Mesendoderm (in vitro differentiated cells): ENCODE results near the gene MAD2L2.

Source experiments
- DNase-seq: peaks from one replicate; pipeline ENCODE4 v3.0.0; 2013
- H2AK5ac ChIP-seq: 2 replicates; pipeline ENCODE4 v1.6.1; 2013; ENCODE audit warnings: low read length, inconsistent platforms
- H2BK120ac ChIP-seq: 2 replicates; pipeline ENCODE4 v1.6.1; 2013; ENCODE audit warnings: low read depth, mild to moderate bottlenecking, low read length, moderate library complexity, mixed read lengths
- H2BK15ac ChIP-seq: replicated peaks from 2 replicates; pipeline ENCODE4 v1.6.1; 2013; ENCODE audit warnings: low read depth, mild to moderate bottlenecking, moderate library complexity
- H2BK5ac ChIP-seq: 2 replicates; pipeline ENCODE4 v1.6.1; 2013; ENCODE audit warnings: low read length, inconsistent platforms
- H3K18ac ChIP-seq: 2 replicates; pipeline ENCODE4 v1.6.1; 2013; ENCODE audit warnings: mild to moderate bottlenecking, low read length, mixed read lengths
- H3K23ac ChIP-seq: one replicate; pipeline ENCODE4 v1.6.1; 2013; ENCODE audit warnings: low read length
- H3K27ac ChIP-seq: 2 replicates; pipeline ENCODE4 v1.5.1; 2013; ENCODE audit warnings: low read depth, mild to moderate bottlenecking, inconsistent platforms, low read length, moderate library complexity
- H3K27me3 ChIP-seq: 2 replicates; pipeline ENCODE4 v1.6.1; 2013; ENCODE audit warnings: low read length, control low read depth, mild to moderate bottlenecking, inconsistent platforms; ENCODE audit not compliant: insufficient read depth, poor library complexity
- H3K36me3 ChIP-seq: 2 replicates; pipeline ENCODE4 v1.6.1; 2013; ENCODE audit warnings: low read length, inconsistent platforms; ENCODE audit not compliant: control insufficient read depth, insufficient read depth
- H3K4ac ChIP-seq: one replicate; pipeline ENCODE4 v1.6.1; 2013; ENCODE audit warnings: low read depth, mild to moderate bottlenecking, low read length, moderate library complexity
- H3K4me1 ChIP-seq: 2 replicates; pipeline ENCODE4 v1.6.1; 2013; ENCODE audit warnings: low read depth, low read length, inconsistent platforms; ENCODE audit not compliant: control insufficient read depth
- H3K4me2 ChIP-seq: 2 replicates; pipeline ENCODE4 v1.6.1; 2013; ENCODE audit warnings: low read length
- H3K4me3 ChIP-seq: 2 replicates; pipeline ENCODE4 v1.5.1; 2013; ENCODE audit warnings: mild to moderate bottlenecking, low read length
- H3K56ac ChIP-seq: one replicate; pipeline ENCODE4 v1.6.1; 2013; ENCODE audit warnings: low read length
- H3K79me1 ChIP-seq: 2 replicates; pipeline ENCODE4 v1.6.1; 2013; ENCODE audit warnings: low read length, inconsistent platforms
- H3K79me2 ChIP-seq: 2 replicates; pipeline ENCODE4 v1.6.1; 2013; ENCODE audit warnings: mild to moderate bottlenecking, low read length; ENCODE audit not compliant: control insufficient read depth, insufficient read depth
- H3K9ac ChIP-seq: 2 replicates; pipeline ENCODE4 v1.6.1; 2013; ENCODE audit warnings: low read length, inconsistent platforms
- H4K5ac ChIP-seq: one replicate; pipeline ENCODE4 v1.6.1; 2013; ENCODE audit warnings: low read length
- H4K8ac ChIP-seq: one replicate; pipeline ENCODE4 v1.6.1; 2013; ENCODE audit warnings: low read depth, mild to moderate bottlenecking, control low read depth, low read length, moderate library complexity
- WGBS: extraction: QIAGEN DNeasy Blood & Tissue Kit; methylation state at CpG from one replicate; pipeline ENCODE4 v1.1.7; 2013; ENCODE audit warnings: low lambda C conversion rate, missing lambda C conversion rate; ENCODE audit not compliant: insufficient coverage; ENCODE audit errors: extremely low coverage; 5-methylcytosine and 5-hydroxymethylcytosine counted together

Gene MAD2L2

DNA sequence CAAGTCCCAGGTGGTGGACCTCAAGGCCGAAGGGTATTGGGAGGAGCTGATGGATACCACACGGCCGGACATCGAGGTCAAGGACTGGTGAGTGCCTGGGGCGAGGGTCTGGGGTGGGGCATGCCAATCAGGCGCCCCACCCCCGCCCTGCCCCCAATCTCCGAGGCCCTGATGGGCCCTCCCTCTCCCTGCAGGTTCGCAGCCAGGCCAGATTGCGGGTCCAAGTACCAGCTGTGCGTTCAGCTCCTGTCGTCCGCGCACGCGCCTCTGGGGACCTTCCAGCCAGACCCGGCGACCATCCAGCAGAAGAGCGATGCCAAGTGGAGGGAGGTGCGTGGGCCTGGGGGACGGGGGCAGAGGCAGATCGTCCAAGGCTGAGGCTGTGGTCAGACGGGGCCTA is 22.4 kb downstream of the MAD2L2 start:
- Histone ChIP-seq H2AK5ac (no peak overlapping the region), H3K27ac (no peak overlapping the region), H2BK5ac (no peak overlapping the region), H3K9ac (no peak overlapping the region), H4K8ac (no peak overlapping the region), H4K5ac (no peak overlapping the region), H3K4me1 (no peaks in the 10 kb centered on the region), H3K36me3 (no peaks in the 10 kb centered on the region), H3K4ac (no peak overlapping the region), H3K18ac (no peak overlapping the region), H2BK15ac (no peak overlapping the region), H3K4me3 (no peak overlapping the region), H2BK120ac (no peak overlapping the region), H3K27me3 (no peaks in the 10 kb centered on the region), H3K4me2 (no peak overlapping the region), H3K79me1 (no peaks in the 10 kb centered on the region), H3K79me2 (no peaks in the 10 kb centered on the region), H3K23ac (no peak overlapping the region), H3K56ac (no peak overlapping the region)
- no peak for DNase-seq
- no CpG with 5 or more reads among the region's 23 CpGs for WGBS

- Histone ChIP-seq H3K79me1 (no peaks in the 10 kb centered on the region), H3K79me2 (no peaks in the 10 kb centered on the region), H2BK120ac (no peak overlapping the region), H4K5ac (no peak overlapping the region), H3K9ac (no peak overlapping the region), H3K4me3 (no peak overlapping the region), H3K4ac (no peak overlapping the region), H4K8ac (no peak overlapping the region), H2BK15ac (no peak overlapping the region), H2BK5ac (no peak overlapping the region), H3K36me3 (no peaks in the 10 kb centered on the region), H3K18ac (no peak overlapping the region), H3K27me3 (no peaks in the 10 kb centered on the region), H3K27ac (no peak overlapping the region), H3K56ac (no peak overlapping the region), H2AK5ac (no peak overlapping the region), H3K4me1 (no peaks in the 10 kb centered on the region), H3K23ac (no peak overlapping the region), H3K4me2 (no peak overlapping the region)
- DNase-seq, result no peak
- no CpG with 5 or more reads among the region's 6 CpGs for WGBS
Measured at GRCh38 chr1:11657654-11658053, 23.3 kb downstream of the MAD2L2 start.

DNA sequence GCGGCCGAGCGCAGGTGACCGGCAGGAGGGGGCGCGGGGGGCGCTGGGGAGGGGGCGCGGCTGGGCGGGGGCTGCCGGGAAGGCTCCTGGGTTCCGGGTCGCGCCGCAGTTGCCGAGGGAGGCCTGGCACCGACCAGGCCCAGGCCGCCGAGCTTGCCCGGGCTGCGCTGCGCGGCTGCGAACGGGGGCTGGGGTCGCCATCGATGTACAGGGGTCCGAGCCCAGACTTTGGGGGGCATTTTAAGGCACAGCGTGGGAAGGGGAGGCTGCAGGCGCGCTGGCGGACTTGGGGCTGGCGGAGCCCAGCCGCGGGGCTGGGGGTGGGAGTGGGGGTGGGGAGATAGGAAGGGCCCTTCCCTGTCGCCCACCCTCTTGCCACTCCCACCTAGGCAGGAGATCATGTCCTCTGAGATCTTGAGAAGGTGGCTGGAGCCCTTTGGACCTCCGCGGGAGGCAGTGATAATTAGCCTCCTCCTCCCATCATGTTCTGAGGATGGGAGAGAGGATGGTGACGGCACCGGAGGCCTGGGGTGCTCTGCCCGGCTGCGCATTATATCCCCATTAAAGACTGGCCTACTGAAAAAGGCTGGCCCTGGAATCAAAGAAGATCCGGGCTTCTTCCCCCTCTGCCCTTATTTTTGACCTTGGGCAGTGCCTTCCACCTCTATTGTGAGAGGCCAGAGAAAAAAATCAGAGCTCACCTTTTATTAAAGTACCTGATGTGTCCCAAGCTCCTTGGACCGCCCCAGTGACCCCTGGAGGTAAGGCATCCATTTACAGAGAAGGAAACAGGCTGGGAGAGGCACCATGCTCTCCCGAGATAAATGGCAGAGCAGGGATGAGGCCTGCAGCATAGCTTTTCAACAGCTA is 25.8 kb downstream of the MAD2L2 start:
- H2BK15ac ChIP-seq, result no peak overlapping the region
- H3K27me3 ChIP-seq, result no peaks in the 10 kb centered on the region
- peak overlapping the region; percentile 79 for H3K56ac ChIP-seq
- H3K36me3 ChIP-seq, result no peaks in the 10 kb centered on the region
- no peak overlapping the region for H3K4ac ChIP-seq
- no peak overlapping the region for H2BK120ac ChIP-seq
- H3K18ac ChIP-seq, result peak overlapping the region; percentile 72
- H3K4me2 ChIP-seq, result peak overlapping the region; percentile 70
- no peaks in the 10 kb centered on the region for H3K79me2 ChIP-seq
- H3K23ac ChIP-seq, result no peak overlapping the region
- H2BK5ac ChIP-seq, result no peak overlapping the region
- no CpG with 5 or more reads among the region's 45 CpGs for WGBS
- no peaks in the 10 kb centered on the region for H3K4me1 ChIP-seq
- H3K79me1 ChIP-seq, result no peaks in the 10 kb centered on the region
- no peak overlapping the region for H3K27ac ChIP-seq
- no peak overlapping the region for H4K5ac ChIP-seq
- H2AK5ac ChIP-seq, result no peak overlapping the region
- H4K8ac ChIP-seq, result no peak overlapping the region
- H3K4me3 ChIP-seq, result peak overlapping the region; percentile 57
- no peak for DNase-seq
- peak overlapping the region; percentile 74 for H3K9ac ChIP-seq

DNA sequence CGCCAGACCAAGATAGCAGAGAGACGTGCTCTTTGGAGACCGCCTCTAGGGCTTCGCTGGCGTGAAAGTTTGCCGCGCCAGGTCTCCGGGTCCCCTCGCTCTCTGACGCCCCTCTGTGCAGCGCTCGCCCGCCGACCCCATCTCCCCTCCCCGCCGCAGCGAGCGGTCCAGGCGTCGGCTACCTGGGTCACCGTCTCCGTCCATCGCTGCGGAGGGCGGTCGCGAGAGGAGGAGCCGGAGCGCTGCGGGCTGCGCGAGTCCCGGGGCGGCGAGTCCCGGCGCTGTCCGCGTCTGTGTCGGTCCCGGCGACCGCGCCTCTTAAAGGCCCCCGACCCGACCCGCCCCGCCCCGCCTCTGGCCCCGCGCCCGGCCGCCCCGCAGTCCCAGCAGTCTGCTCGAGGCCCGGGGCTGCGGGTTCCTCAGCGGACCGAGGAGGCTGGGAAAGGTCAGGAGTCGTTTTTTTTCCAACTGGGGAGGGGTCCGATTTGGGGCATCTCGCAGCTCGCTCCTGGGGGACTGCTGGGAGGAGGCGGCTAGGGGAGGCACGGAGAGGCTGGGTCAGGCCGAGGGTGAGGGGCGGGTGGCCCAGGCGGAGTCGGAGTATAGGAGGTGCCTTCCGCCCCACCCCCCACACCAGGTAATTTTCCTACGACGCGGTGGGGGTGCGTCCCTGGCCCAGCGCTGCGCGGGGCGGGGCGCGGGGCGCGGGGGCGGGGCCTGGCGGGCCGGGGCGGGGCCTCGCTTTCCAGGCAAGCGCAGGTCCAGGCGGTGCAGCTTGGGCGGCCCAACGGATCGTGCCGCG is 26.6 kb downstream of the MAD2L2 start, which contains the start of the genes FBXO2 and FBXO44:
TSS of gene FBXO2 (minus strand) at position 293 of the 802 bp plus-strand sequence. CDS start at position 204, 89 bp downstream.
TSS of gene FBXO44 (plus strand) at position 741 of the 802 bp plus-strand sequence. CDS start 959 bp downstream, outside the sequence.
- peak within 1 kb of the TSS; percentile 60 for H3K4me3 ChIP-seq
- H3K27ac ChIP-seq, result no peak within 1 kb of the TSS
- peak within 1 kb of the TSS; percentile 84 for H3K56ac ChIP-seq
- peak; percentile 81 for DNase-seq
- no peaks in the 10 kb centered on the region for H3K79me2 ChIP-seq
- H3K27me3 ChIP-seq, result no peaks in the 10 kb centered on the region
- H2BK120ac ChIP-seq, result no peak within 1 kb of the TSS
- peak within 1 kb of the TSS; percentile 66 for H4K8ac ChIP-seq
- no peak within 1 kb of the TSS for H2BK5ac ChIP-seq
- no peak within 1 kb of the TSS for H3K23ac ChIP-seq
- peak within 1 kb of the TSS; percentile 91 for H3K18ac ChIP-seq
- H4K5ac ChIP-seq, result no peak within 1 kb of the TSS
- no peaks in the 10 kb centered on the region for H3K36me3 ChIP-seq
- no peak within 1 kb of the TSS for H2AK5ac ChIP-seq
- H3K79me1 ChIP-seq, result no peaks in the 10 kb centered on the region
- peak within 1 kb of the TSS; percentile 74 for H3K9ac ChIP-seq
- no CpG with 5 or more reads among the region's 94 CpGs for WGBS
- no peaks in the 10 kb centered on the region for H3K4me1 ChIP-seq
- peak within 1 kb of the TSS; percentile 22 for H3K4ac ChIP-seq
- no peak within 1 kb of the TSS for H2BK15ac ChIP-seq
- peak within 1 kb of the TSS; percentile 73 for H3K4me2 ChIP-seq

DNA sequence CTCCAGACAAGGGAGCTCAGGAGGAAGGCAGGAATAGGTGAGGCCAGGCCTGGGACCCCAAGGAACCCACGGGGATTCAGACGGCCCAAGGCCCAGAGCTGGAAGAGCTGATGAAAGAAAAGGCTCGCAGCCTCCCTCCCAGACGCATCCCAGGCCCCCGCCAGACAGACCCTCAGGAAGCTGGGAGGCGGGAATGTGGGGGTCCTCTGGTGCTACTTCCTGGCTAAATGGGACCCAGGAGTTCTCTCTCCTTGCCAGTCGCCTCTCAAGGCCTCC is 27.1 kb downstream of the MAD2L2 start:
- no peaks in the 10 kb centered on the region for H3K27me3 ChIP-seq
- peak overlapping the region; percentile 84 for H3K56ac ChIP-seq
- H3K9ac ChIP-seq, result peak overlapping the region; percentile 74
- no peak overlapping the region for H4K8ac ChIP-seq
- no peak for DNase-seq
- WGBS, result no CpG with 5 or more reads among the region's 7 CpGs
- H3K23ac ChIP-seq, result no peak overlapping the region
- H3K27ac ChIP-seq, result no peak overlapping the region
- H3K79me1 ChIP-seq, result no peaks in the 10 kb centered on the region
- H3K4me1 ChIP-seq, result no peaks in the 10 kb centered on the region
- H3K4ac ChIP-seq, result peak overlapping the region; percentile 22
- H4K5ac ChIP-seq, result no peak overlapping the region
- no peaks in the 10 kb centered on the region for H3K79me2 ChIP-seq
- H3K36me3 ChIP-seq, result no peaks in the 10 kb centered on the region
- peak overlapping the region; percentile 91 for H3K18ac ChIP-seq
- no peak overlapping the region for H2BK120ac ChIP-seq
- H3K4me3 ChIP-seq, result peak overlapping the region; percentile 37
- H2BK5ac ChIP-seq, result no peak overlapping the region
- no peak overlapping the region for H2AK5ac ChIP-seq
- peak overlapping the region; percentile 58 for H3K4me2 ChIP-seq
- no peak overlapping the region for H2BK15ac ChIP-seq
